ENCODE measurements around the gene NCOR2. TPM values are rescaled to one million over a fixed set of nuclear protein-coding genes. Genes with fewer than 3 reads are reported as not detected.

The NCOR2 gene
- total RNA-seq, 3 donors from 2014 or later (not counting 1 experiment from before 2014, with no cell fraction given): 109 to 126 (median 125) TPM

DNA sequence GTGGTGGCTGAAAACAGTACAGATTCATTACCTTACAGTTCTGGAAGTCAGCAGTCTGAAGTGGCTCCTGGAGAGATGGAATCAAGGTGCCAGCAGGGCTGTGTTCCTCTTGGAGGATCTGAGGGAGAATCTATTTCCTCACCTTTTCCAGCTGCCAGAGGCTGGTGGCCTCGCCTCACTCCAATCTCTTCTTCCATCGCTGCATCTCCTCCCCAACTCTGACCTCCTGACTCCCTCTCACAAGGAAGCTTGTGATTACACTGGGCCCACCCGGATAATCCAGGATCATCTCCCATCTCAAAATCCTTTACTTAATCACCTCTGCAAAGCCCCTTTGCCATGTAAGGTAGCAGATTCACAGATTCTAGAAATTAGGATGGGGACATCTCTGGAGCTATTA, 11.4 kb upstream of the NCOR2 start:
- H3K27ac Mint-ChIP-seq: no peak overlapping the region
- H3K27me3 ChIP-seq (ENCODE audit: control insufficient read depth, insufficient read depth, low read length): no peaks in the 10 kb centered on the region
- H3K9me3 Mint-ChIP-seq: no peaks in the 10 kb centered on the region
- H3K9me3 ChIP-seq (ENCODE audit: control insufficient read depth, insufficient read depth, low read length): peaks cover 8% of the 10 kb centered on the region
- no peak overlapping the region for H3K4me3 Mint-ChIP-seq
- H3K27ac ChIP-seq (ENCODE audit: low read length): no peak overlapping the region
- no peak overlapping the region for H3K4me3 ChIP-seq (ENCODE audit: low read length)
- no peak for DNase-seq
- intact Hi-C loops (cut with micrococcal nuclease): no loop called here
- H3K4me1 Mint-ChIP-seq: peaks cover 0 to 6% of the 10 kb centered on the region in 2 donors
- no peak for ATAC-seq
- no peaks in the 10 kb centered on the region for H3K36me3 Mint-ChIP-seq
- no peaks in the 10 kb centered on the region for H3K4me1 ChIP-seq (ENCODE audit: control insufficient read depth, insufficient read depth, low read length)
- 98% methylated on average over 3 of the region's 3 CpGs for WGBS (ENCODE audit: insufficient coverage)
- H3K36me3 ChIP-seq (ENCODE audit: control insufficient read depth, insufficient read depth, low read length): no peaks in the 10 kb centered on the region
- peaks cover 0 to 13% of the 10 kb centered on the region in 2 donors for H3K27me3 Mint-ChIP-seq (ENCODE audit: low read depth in 2 of 2)
- TF ChIP-seq, protein P1, sequence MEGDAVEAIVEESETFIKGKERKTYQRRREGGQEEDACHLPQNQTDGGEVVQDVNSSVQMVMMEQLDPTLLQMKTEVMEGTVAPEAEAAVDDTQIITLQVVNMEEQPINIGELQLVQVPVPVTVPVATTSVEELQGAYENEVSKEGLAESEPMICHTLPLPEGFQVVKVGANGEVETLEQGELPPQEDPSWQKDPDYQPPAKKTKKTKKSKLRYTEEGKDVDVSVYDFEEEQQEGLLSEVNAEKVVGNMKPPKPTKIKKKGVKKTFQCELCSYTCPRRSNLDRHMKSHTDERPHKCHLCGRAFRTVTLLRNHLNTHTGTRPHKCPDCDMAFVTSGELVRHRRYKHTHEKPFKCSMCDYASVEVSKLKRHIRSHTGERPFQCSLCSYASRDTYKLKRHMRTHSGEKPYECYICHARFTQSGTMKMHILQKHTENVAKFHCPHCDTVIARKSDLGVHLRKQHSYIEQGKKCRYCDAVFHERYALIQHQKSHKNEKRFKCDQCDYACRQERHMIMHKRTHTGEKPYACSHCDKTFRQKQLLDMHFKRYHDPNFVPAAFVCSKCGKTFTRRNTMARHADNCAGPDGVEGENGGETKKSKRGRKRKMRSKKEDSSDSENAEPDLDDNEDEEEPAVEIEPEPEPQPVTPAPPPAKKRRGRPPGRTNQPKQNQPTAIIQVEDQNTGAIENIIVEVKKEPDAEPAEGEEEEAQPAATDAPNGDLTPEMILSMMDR (IDR thresholded peaks at IDR 0.05): no peak

DNA sequence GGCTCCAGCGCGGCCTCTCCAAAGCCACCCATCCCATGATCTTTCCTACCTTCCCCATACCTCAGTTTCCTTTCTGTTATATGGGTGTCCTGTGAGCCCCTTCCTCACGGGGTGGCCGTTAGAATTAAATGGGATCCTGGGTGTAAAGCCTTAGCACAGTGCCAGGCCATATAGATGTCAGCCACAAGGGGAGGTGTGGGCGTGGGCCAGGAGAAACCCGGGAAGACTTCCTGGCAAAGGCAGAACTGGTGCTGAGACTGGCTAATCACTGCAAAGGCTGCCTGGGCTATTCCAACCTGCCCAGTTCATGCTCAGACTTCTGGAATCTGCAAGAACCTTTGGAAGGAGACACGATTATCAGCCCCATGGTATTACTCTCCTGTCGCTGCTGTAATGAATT, 11.0 kb upstream of the NCOR2 start:
- Mint-ChIP-seq H3K9me3 (no peaks in the 10 kb centered on the region), H3K36me3 (no peaks in the 10 kb centered on the region), H3K4me1 (peaks cover 0 to 6% of the 10 kb centered on the region in 2 donors), H3K27me3 (ENCODE audit: low read depth in 2 of 2) (peaks cover 0 to 13% of the 10 kb centered on the region in 2 donors), H3K27ac (no peak overlapping the region), H3K4me3 (no peak overlapping the region)
- intact Hi-C loops (cut with micrococcal nuclease): no loop called here
- Histone ChIP-seq H3K9me3 (ENCODE audit: control insufficient read depth, insufficient read depth, low read length) (peaks cover 8% of the 10 kb centered on the region), H3K4me3 (ENCODE audit: low read length) (no peak overlapping the region), H3K27ac (ENCODE audit: low read length) (no peak overlapping the region), H3K4me1 (ENCODE audit: control insufficient read depth, insufficient read depth, low read length) (no peaks in the 10 kb centered on the region), H3K36me3 (ENCODE audit: control insufficient read depth, insufficient read depth, low read length) (no peaks in the 10 kb centered on the region), H3K27me3 (ENCODE audit: control insufficient read depth, insufficient read depth, low read length) (no peaks in the 10 kb centered on the region)
- no peak for DNase-seq
- no peak for ATAC-seq
- 91% methylated on average over 8 of the region's 8 CpGs for WGBS (ENCODE audit: insufficient coverage)
- TF ChIP-seq, protein P1 (IDR thresholded peaks at IDR 0.05): no peak

DNA sequence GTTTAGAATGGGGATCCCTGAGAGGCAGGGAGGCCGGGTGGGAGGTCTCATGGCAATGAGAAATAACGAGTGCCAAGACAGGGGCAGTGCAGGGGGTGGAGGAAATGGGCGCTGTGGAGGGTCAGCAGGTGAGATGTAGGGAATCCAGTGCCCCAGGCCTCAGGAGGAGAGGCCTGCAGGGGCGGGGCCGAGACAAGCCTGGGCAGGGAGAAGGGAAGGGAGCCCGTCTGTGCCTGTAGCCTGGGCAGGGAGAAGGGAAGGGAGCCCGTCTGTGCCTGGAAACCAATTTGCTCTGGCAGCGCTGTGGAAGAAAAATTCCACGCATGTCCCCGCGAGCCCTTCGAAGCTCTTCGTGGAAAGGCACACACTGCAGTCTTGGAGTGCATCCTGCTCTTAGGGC, 10.6 kb upstream of the NCOR2 start:
- 91% methylated on average over 13 of the region's 13 CpGs for WGBS (ENCODE audit: insufficient coverage)
- Histone ChIP-seq H3K4me3 (ENCODE audit: low read length) (no peak overlapping the region), H3K27me3 (ENCODE audit: control insufficient read depth, insufficient read depth, low read length) (no peaks in the 10 kb centered on the region), H3K4me1 (ENCODE audit: control insufficient read depth, insufficient read depth, low read length) (no peaks in the 10 kb centered on the region), H3K27ac (ENCODE audit: low read length) (no peak overlapping the region), H3K9me3 (ENCODE audit: control insufficient read depth, insufficient read depth, low read length) (peaks cover 8% of the 10 kb centered on the region), H3K36me3 (ENCODE audit: control insufficient read depth, insufficient read depth, low read length) (no peaks in the 10 kb centered on the region)
- no peaks in the 10 kb centered on the region for H3K36me3 Mint-ChIP-seq
- H3K4me1 Mint-ChIP-seq: peaks cover 0 to 6% of the 10 kb centered on the region in 2 donors
- ATAC-seq: no peak
- no peak overlapping the region for H3K27ac Mint-ChIP-seq
- no peak overlapping the region for H3K4me3 Mint-ChIP-seq
- intact Hi-C loops (cut with micrococcal nuclease): no loop called here
- TF ChIP-seq, protein P1 (IDR thresholded peaks at IDR 0.05): no peak
- DNase-seq: no peak
- H3K27me3 Mint-ChIP-seq (ENCODE audit: low read depth in 2 of 2): peaks cover 0 to 13% of the 10 kb centered on the region in 2 donors
- no peaks in the 10 kb centered on the region for H3K9me3 Mint-ChIP-seq

DNA sequence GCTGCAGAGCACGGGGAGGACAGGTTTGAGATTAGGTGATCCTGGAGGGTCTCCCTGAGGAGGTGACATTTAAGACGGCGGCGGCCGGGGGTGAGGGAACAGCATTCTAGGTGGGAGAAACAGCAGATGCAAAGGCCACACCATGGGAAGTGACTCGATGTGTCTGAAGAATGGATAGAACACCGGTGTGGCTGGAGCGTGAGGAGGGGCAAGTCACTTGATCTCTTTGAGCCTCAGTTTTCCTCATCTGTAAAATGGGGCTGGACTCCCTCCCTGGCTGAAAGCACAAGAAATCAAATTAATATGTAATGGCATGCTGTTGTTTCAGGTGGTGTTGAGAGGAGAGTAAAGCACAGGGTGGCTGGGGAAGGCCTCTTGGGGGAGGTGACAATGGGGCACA, 10.0 kb upstream of the NCOR2 start:
- no peak for DNase-seq
- TF ChIP-seq, protein P1 (IDR thresholded peaks at IDR 0.05): no peak
- peaks cover 0 to 13% of the 10 kb centered on the region in 2 donors for H3K27me3 Mint-ChIP-seq (ENCODE audit: low read depth in 2 of 2)
- peak overlapping the region in 1 of 2 donors; percentile 16 for H3K27ac Mint-ChIP-seq
- no peaks in the 10 kb centered on the region for H3K36me3 Mint-ChIP-seq
- Histone ChIP-seq H3K27ac (ENCODE audit: low read length) (no peak overlapping the region), H3K36me3 (ENCODE audit: control insufficient read depth, insufficient read depth, low read length) (no peaks in the 10 kb centered on the region), H3K27me3 (ENCODE audit: control insufficient read depth, insufficient read depth, low read length) (no peaks in the 10 kb centered on the region), H3K4me3 (ENCODE audit: low read length) (no peak overlapping the region), H3K4me1 (ENCODE audit: control insufficient read depth, insufficient read depth, low read length) (no peaks in the 10 kb centered on the region), H3K9me3 (ENCODE audit: control insufficient read depth, insufficient read depth, low read length) (peaks cover 8% of the 10 kb centered on the region)
- no peaks in the 10 kb centered on the region for H3K9me3 Mint-ChIP-seq
- peaks cover 0 to 6% of the 10 kb centered on the region in 2 donors for H3K4me1 Mint-ChIP-seq
- no peak overlapping the region for H3K4me3 Mint-ChIP-seq
- 96% methylated on average over 8 of the region's 8 CpGs for WGBS (ENCODE audit: insufficient coverage)
- intact Hi-C loops (cut with micrococcal nuclease): no loop called here
- no peak for ATAC-seq
